DND-41 (cell line): ENCODE measurements around the gene MAN1A1.

Experiments
- ATAC-seq: fragments of 200-7000 bp; cut with Tn5 transposase; 3 replicates; pipeline ENCODE4 v1.9.1; 2021; ENCODE audit warnings: low read depth; ENCODE audit not compliant: insufficient read depth
- DNase-seq: peaks from one replicate; pipeline ENCODE4 v3.0.0-alpha.2; 2020
- H2AFZ ChIP-seq: 2 replicates; pipeline ENCODE4 v1.6.0; 2012; ENCODE audit warnings: low read depth, low read length
- H3K27ac ChIP-seq: 2 replicates; pipeline ENCODE4 v1.5.1; 2012; ENCODE audit warnings: low read length, inconsistent platforms
- H3K27me3 ChIP-seq: fragments of 200-600 bp; sonication (generic); 2 replicates; pipeline ENCODE4 v1.6.0; 2012; ENCODE audit warnings: low read length, mild to moderate bottlenecking, inconsistent platforms; ENCODE audit not compliant: insufficient read depth, poor library complexity
- H3K36me3 ChIP-seq: 2 replicates; pipeline ENCODE4 v1.5.1; 2012; ENCODE audit warnings: low read length, inconsistent platforms; ENCODE audit not compliant: insufficient read depth
- H3K4me1 ChIP-seq: 2 replicates; pipeline ENCODE4 v1.5.1; 2012; ENCODE audit warnings: mild to moderate bottlenecking, low read length; ENCODE audit not compliant: insufficient read depth
- H3K4me2 ChIP-seq: 2 replicates; pipeline ENCODE4 v1.6.0; 2012; ENCODE audit warnings: mild to moderate bottlenecking, moderate library complexity, low read length, inconsistent platforms; ENCODE audit not compliant: insufficient read depth
- H3K4me3 ChIP-seq, 2 experiments: fragments of 200-600 bp in 1 of 2; shearing (Covaris generic) in 1 of 2; 2 replicates each; pipeline ENCODE4 v1.5.1; 2012 to 2016; ENCODE audit warnings: inconsistent platforms in 2 of 2, low read length in 2 of 2, mild to moderate bottlenecking in 2 of 2, low read depth in 1 of 2, moderate library complexity in 1 of 2
- H3K79me2 ChIP-seq: 2 replicates; pipeline ENCODE4 v1.6.0; 2012; ENCODE audit warnings: low read length, inconsistent platforms; ENCODE audit not compliant: insufficient read depth
- H3K9ac ChIP-seq: 2 replicates; pipeline ENCODE4 v1.6.0; 2012; ENCODE audit warnings: low read depth, mild to moderate bottlenecking, inconsistent platforms, low read length, moderate library complexity
- H3K9me3 ChIP-seq: 2 replicates; pipeline ENCODE4 v1.5.1; 2012; ENCODE audit warnings: low read length, moderate library complexity, mild to moderate bottlenecking, inconsistent platforms; ENCODE audit not compliant: insufficient read depth, severe bottlenecking
- H4K20me1 ChIP-seq: 2 replicates; pipeline ENCODE4 v1.6.0; 2012; ENCODE audit warnings: low read length; ENCODE audit not compliant: insufficient read depth
- EZH2 ChIP-seq: IDR thresholded peaks from 3 replicates; pipeline ENCODE4 v1.6.1; 2012; ENCODE audit warnings: borderline replicate concordance, low read depth, mild to moderate bottlenecking, moderate library complexity, low read length, inconsistent platforms; ENCODE audit not compliant: severe bottlenecking
- TF ChIP-seq, protein P1 (sequence below): IDR thresholded peaks from 2 replicates; pipeline ENCODE4 v1.5.1; 2012; ENCODE audit warnings: borderline replicate concordance, low read length, moderate library complexity, mild to moderate bottlenecking; ENCODE audit not compliant: poor library complexity, severe bottlenecking; ENCODE audit errors: extremely low read depth

Gene MAN1A1

DNA sequence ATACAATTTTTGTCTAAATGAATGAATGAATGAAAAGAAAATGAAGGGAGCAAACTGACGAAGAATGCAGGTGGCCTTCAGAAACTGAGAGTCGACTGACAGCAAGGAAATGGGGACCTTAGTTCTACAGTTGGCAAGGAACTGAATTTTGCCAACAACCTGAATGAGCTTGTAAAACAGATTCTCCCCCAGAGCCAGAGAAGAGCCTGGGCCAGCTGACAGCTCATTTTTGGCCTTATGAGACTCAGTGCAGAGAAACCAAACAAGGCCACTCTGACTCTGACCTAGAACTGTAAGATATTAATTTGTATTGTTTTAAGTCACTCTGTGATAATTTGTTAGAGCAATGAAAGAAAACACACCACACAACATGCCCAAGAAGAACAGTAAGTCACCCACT is 21.8 kb downstream of the MAN1A1 start:
- H3K4me1 ChIP-seq, result peaks cover 38% of the 10 kb centered on the region
- H3K79me2 ChIP-seq, result peaks cover 32% of the 10 kb centered on the region
- H3K27ac ChIP-seq, result no peak overlapping the region
- no peak overlapping the region for H3K4me2 ChIP-seq
- no peak overlapping the region for H3K9ac ChIP-seq
- H3K27me3 ChIP-seq, result no peaks in the 10 kb centered on the region
- H3K9me3 ChIP-seq, result no peaks in the 10 kb centered on the region
- no peak overlapping the region for H2AFZ ChIP-seq
- ATAC-seq (no peak), DNase-seq (no peak)
- H4K20me1 ChIP-seq, result peaks cover 14% of the 10 kb centered on the region; the same call in 1 of the 2 replicates
- H3K36me3 ChIP-seq, result no peaks in the 10 kb centered on the region; the same call in none of the 2 replicates
- TF ChIP-seq EZH2, result no peak
- TF ChIP-seq, protein P1, sequence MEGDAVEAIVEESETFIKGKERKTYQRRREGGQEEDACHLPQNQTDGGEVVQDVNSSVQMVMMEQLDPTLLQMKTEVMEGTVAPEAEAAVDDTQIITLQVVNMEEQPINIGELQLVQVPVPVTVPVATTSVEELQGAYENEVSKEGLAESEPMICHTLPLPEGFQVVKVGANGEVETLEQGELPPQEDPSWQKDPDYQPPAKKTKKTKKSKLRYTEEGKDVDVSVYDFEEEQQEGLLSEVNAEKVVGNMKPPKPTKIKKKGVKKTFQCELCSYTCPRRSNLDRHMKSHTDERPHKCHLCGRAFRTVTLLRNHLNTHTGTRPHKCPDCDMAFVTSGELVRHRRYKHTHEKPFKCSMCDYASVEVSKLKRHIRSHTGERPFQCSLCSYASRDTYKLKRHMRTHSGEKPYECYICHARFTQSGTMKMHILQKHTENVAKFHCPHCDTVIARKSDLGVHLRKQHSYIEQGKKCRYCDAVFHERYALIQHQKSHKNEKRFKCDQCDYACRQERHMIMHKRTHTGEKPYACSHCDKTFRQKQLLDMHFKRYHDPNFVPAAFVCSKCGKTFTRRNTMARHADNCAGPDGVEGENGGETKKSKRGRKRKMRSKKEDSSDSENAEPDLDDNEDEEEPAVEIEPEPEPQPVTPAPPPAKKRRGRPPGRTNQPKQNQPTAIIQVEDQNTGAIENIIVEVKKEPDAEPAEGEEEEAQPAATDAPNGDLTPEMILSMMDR, result no peak
- no peak overlapping the region for H3K4me3 ChIP-seq

DNA sequence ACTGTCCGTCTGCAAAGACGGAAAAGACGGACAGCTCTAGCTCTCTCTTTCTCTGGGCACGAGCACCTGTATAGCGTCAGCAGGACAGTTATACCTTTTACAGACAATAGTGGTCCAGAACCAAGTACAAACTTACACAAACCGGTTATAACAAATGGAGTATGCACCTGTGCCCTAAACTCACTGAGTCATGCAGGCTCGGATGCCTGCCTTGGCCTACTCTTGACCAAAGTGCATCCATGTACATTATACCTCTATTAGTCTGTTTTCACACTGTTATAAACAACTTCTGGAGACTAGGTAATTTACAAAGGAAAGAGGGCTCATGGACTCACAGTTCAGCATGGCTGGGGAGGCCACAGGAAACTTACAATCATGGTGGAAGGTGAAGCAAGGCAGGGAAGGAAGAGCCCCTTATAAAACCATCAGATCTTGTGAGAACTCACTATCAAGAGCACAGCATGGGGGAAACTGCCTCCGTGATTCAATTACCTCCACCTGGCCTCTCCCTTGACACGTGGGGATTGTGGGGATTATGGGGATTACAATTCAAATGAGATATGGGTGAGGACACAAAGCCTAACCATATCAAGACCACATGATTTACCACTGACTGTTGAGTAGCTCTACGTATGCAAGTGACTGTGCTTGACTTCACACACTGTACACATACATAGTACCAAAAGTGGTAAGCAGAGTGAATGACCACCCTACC is 23.1 kb downstream of the MAN1A1 start:
- peaks cover 19% of the 10 kb centered on the region; the same call in 1 of the 2 replicates for H4K20me1 ChIP-seq
- DNase-seq, result no peak
- no peak for TF ChIP-seq EZH2
- TF ChIP-seq, protein P1, result no peak
- no peak overlapping the region for H3K27ac ChIP-seq
- H3K4me2 ChIP-seq, result no peak overlapping the region
- no peaks in the 10 kb centered on the region for H3K9me3 ChIP-seq
- no peak overlapping the region for H3K4me3 ChIP-seq
- no peak for ATAC-seq
- peaks cover 37% of the 10 kb centered on the region for H3K79me2 ChIP-seq
- H3K36me3 ChIP-seq, result no peaks in the 10 kb centered on the region; the same call in none of the 2 replicates
- no peak overlapping the region for H2AFZ ChIP-seq
- peaks cover 36% of the 10 kb centered on the region for H3K4me1 ChIP-seq
- no peaks in the 10 kb centered on the region for H3K27me3 ChIP-seq
- H3K9ac ChIP-seq, result no peak overlapping the region

DNA sequence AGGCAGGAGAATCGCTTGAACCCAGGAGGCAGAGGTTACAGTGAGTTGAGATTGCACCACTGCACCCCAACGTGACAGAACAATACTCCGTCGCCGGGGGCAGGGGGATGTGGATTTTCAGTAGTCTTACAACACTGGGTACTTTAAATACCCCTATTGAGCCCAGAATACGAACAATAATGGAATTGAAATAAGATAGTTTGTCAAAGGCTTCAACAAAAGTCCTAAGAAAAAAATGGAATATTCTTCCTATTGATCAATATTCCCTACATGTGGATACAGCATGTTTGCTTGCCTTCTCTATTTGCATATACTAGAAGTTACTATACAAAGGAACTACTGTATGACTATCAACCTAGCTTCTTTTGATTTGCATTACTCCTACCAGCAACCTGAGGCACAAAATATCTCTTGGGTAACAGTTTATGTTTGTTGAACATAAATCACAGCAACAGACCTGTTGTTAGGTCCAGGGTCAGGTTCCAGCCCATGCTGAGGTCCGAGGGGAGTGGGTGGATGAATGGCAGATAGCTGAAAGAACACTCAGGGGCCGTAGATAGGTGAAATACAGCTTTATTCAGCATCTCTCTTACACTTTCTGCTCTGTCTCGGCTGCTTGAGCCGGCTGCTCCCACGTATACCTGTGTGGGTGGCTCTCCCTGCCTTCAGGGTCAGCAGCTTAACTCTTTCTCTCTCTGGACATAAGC is 23.8 kb downstream of the MAN1A1 start:
- no peaks in the 10 kb centered on the region for H3K9me3 ChIP-seq
- DNase-seq, result no peak
- H3K27ac ChIP-seq, result no peak overlapping the region
- H3K4me2 ChIP-seq, result no peak overlapping the region
- H3K36me3 ChIP-seq, result no peaks in the 10 kb centered on the region; the same call in none of the 2 replicates
- TF ChIP-seq, protein P1, result no peak
- TF ChIP-seq EZH2, result no peak
- H3K27me3 ChIP-seq, result no peaks in the 10 kb centered on the region
- ATAC-seq, result no peak
- H2AFZ ChIP-seq, result no peak overlapping the region
- peaks cover 29% of the 10 kb centered on the region for H3K4me1 ChIP-seq
- H3K79me2 ChIP-seq, result peaks cover 36% of the 10 kb centered on the region
- H3K4me3 ChIP-seq, result no peak overlapping the region
- peaks cover 18% of the 10 kb centered on the region; the same call in 1 of the 2 replicates for H4K20me1 ChIP-seq
- no peak overlapping the region for H3K9ac ChIP-seq
